Frontal cortex (tissue), 4 donors: ENCODE data around the gene FGD5. TPM values are rescaled to one million over a fixed set of nuclear protein-coding genes. Genes with fewer than 3 reads are reported as not detected.
A peak's percentile ranks its signal among the peaks of the same experiment; 100 is the strongest.
"Not testable (repeated sequence)": the region's sequence is repeated elsewhere in the genome, so short reads cannot be mapped to it uniquely, and the experiment has no call there.

ENCODE experiments used
- DNase-seq, 2 donors: peaks; one replicate each; pipeline ENCODE4 v3.0.0; 2012; ENCODE audit warnings: low spot score in 2 of 2
- FAIRE-seq: peaks from 2 replicates; lab custom pipeline; 2012; peaks lifted over from hg19 to GRCh38; lab: Jason Lieb, UNC
- total RNA-seq: library from RNA; depleted of rRNA; stranded (reverse); fragments of >200 nt; gene quantifications from one replicate; pipeline ENCODE4 v1.2.3, GENCODE V29; 2014
- donor health status: control.
- donor health status: control.
- donor health status: control.

Gene FGD5
- total RNA-seq, 1 donor from 2014 or later = 2.9 TPM

GRCh38 chr3:14804835-14805780 is 13.7 kb upstream of the FGD5 start:
- DNase-seq = no peak
- no peak for FAIRE-seq

GRCh38 chr3:14805961-14806537 is 12.7 kb upstream of the FGD5 start:
- no peak for FAIRE-seq
- DNase-seq = no peak

GRCh38 chr3:14806641-14807263 is 12.0 kb upstream of the FGD5 start:
- FAIRE-seq (no peak), DNase-seq (no peak)

- DNase-seq (no peak), FAIRE-seq (no peak)
These were observed 10.7 kb upstream of the FGD5 start for GRCh38 chr3:14808025-14808424.

GRCh38 chr3:14808502-14809266 is 10.1 kb upstream of the FGD5 start:
- DNase-seq (no peak), FAIRE-seq (no peak)

GRCh38 chr3:14809611-14810010 is 9.2 kb upstream of the FGD5 start:
- DNase-seq, FAIRE-seq: not testable (repeated sequence)

GRCh38 chr3:14810070-14810791 is 8.5 kb upstream of the FGD5 start:
- DNase-seq (peak; percentile 50 to 74), FAIRE-seq (no peak)

GRCh38 chr3:14810801-14811661 is 7.7 kb upstream of the FGD5 start:
- DNase-seq (no peak), FAIRE-seq (no peak)

GRCh38 chr3:14811684-14812083 is 7.1 kb upstream of the FGD5 start:
- FAIRE-seq = no peak
- no peak for DNase-seq

- no peak for DNase-seq
- no peak for FAIRE-seq
These were observed 6.5 kb upstream of the FGD5 start for GRCh38 chr3:14812196-14812790.

GRCh38 chr3:14814411-14814871 is 4.3 kb upstream of the FGD5 start:
- DNase-seq = no peak
- FAIRE-seq = no peak

GRCh38 chr3:14816359-14816758 is 2.4 kb upstream of the FGD5 start:
- FAIRE-seq = no peak
- no peak for DNase-seq

GRCh38 chr3:14819671-14820070 is 909 bp downstream of the FGD5 start:
- DNase-seq = no peak
- no peak for FAIRE-seq

- FAIRE-seq = no peak
- DNase-seq = no peak
These were observed 1.4 kb downstream of the FGD5 start for GRCh38 chr3:14820156-14820555.

GRCh38 chr3:14821151-14821550 is 2.4 kb downstream of the FGD5 start:
- no peak for FAIRE-seq
- no peak for DNase-seq

- FAIRE-seq (no peak), DNase-seq (no peak)
These were observed 3.4 kb downstream of the FGD5 start for GRCh38 chr3:14822134-14822533.

GRCh38 chr3:14822670-14823390 is 4.1 kb downstream of the FGD5 start:
- FAIRE-seq (no peak), DNase-seq (no peak)
